DND-41 (cell line): ENCODE data around the gene EPX.

Source experiments
- CTCF ChIP-seq: IDR thresholded peaks from 2 replicates; pipeline ENCODE4 v1.5.1; 2012; ENCODE audit warnings: borderline replicate concordance, low read length, moderate library complexity, mild to moderate bottlenecking; ENCODE audit not compliant: poor library complexity, severe bottlenecking; ENCODE audit errors: extremely low read depth
- EZH2 ChIP-seq: IDR thresholded peaks from 3 replicates; pipeline ENCODE4 v1.6.1; 2012; ENCODE audit warnings: borderline replicate concordance, low read depth, mild to moderate bottlenecking, moderate library complexity, low read length, inconsistent platforms; ENCODE audit not compliant: severe bottlenecking

GRCh38 chr17:58170622-58171021 is 21.9 kb upstream of the EPX start:
- no peak for TF ChIP-seq CTCF
- no peak for TF ChIP-seq EZH2
